Sigmoid colon (tissue), 4 donors: ENCODE data around the gene SEC14L5.

Experiments
- POLR2AphosphoS5 ChIP-seq, 4 donors: sonication (generic); formaldehyde crosslinking; IDR thresholded peaks; one replicate each; pipeline ENCODE4 v1.6.1; 2017; ENCODE audit warnings: antibody characterized with exemption in 4 of 4
- TF ChIP-seq, protein P1 (sequence below), 4 experiments: fragments of 450-650 bp in 3 of 4; fragments of 200-600 bp in 1 of 4; IDR thresholded peaks; one replicate each; pipeline ENCODE4 v1.5.1; 2016 to 2019; ENCODE audit warnings: antibody characterized with exemption in 4 of 4, mild to moderate bottlenecking in 3 of 4, moderate library complexity in 2 of 4

DNA sequence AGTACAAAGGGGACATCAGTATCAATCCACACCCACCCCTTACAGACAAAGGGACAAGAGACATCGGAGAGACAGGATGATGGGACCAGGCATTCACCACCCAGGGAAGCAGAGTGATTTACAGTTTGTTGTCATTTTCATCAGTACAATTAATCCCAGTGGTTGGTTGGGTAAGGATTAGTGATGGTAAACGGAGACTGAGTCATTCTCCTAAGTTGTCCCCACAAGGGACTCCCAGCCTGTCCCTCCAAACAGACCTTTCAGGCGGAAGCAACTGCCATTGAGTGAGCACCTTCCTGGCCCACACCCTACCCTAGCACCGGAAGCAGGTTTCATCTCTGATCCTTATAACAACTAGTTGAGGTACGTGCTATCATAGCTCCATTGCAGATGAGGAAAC is 32.3 kb upstream of the SEC14L5 start:
- TF ChIP-seq POLR2AphosphoS5 (IDR thresholded peaks at IDR 0.05) = no peak
- TF ChIP-seq, protein P1, sequence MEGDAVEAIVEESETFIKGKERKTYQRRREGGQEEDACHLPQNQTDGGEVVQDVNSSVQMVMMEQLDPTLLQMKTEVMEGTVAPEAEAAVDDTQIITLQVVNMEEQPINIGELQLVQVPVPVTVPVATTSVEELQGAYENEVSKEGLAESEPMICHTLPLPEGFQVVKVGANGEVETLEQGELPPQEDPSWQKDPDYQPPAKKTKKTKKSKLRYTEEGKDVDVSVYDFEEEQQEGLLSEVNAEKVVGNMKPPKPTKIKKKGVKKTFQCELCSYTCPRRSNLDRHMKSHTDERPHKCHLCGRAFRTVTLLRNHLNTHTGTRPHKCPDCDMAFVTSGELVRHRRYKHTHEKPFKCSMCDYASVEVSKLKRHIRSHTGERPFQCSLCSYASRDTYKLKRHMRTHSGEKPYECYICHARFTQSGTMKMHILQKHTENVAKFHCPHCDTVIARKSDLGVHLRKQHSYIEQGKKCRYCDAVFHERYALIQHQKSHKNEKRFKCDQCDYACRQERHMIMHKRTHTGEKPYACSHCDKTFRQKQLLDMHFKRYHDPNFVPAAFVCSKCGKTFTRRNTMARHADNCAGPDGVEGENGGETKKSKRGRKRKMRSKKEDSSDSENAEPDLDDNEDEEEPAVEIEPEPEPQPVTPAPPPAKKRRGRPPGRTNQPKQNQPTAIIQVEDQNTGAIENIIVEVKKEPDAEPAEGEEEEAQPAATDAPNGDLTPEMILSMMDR (IDR thresholded peaks at IDR 0.05) = no peak
